Raji (cell line): Measurements from ENCODE around the gene CCDC120.

Experiments
- POLR2A ChIP-seq: IDR thresholded peaks from 2 replicates; pipeline ENCODE4 v1.6.1; 2011; ENCODE audit warnings: low read depth, low read length, control low read depth; ENCODE audit not compliant: insufficient read depth

The CCDC120 gene, protein sequence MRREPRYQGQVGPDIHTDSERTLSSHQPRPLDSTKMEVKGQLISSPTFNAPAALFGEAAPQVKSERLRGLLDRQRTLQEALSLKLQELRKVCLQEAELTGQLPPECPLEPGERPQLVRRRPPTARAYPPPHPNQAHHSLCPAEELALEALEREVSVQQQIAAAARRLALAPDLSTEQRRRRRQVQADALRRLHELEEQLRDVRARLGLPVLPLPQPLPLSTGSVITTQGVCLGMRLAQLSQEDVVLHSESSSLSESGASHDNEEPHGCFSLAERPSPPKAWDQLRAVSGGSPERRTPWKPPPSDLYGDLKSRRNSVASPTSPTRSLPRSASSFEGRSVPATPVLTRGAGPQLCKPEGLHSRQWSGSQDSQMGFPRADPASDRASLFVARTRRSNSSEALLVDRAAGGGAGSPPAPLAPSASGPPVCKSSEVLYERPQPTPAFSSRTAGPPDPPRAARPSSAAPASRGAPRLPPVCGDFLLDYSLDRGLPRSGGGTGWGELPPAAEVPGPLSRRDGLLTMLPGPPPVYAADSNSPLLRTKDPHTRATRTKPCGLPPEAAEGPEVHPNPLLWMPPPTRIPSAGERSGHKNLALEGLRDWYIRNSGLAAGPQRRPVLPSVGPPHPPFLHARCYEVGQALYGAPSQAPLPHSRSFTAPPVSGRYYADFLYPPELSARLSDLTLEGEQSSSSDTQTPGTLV

DNA sequence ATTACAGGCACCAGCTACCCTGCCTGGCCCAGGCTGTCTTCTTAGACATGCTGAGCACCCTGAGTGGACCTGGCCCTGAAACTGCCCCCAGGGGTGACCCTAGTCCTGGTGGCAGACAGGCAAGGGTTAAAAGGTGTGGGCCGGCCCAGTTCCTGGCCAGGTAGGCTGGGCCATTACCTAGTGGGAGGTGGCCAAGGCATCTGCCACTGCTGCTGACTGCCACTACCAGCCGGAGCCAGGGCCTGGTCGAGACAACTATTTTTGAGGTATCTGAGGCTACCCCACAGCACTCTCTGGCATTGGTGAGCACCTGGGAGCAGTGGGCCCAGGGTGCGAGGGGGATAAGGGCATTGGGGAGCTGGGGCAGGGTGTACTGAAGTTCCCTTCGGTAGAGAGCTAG is at the start of gene CCDC120:
TSS of gene CCDC120 (plus strand) at position 206 of the 400 bp plus-strand sequence. CDS start 3,043 bp downstream, outside the sequence.
- no peak for TF ChIP-seq POLR2A

DNA sequence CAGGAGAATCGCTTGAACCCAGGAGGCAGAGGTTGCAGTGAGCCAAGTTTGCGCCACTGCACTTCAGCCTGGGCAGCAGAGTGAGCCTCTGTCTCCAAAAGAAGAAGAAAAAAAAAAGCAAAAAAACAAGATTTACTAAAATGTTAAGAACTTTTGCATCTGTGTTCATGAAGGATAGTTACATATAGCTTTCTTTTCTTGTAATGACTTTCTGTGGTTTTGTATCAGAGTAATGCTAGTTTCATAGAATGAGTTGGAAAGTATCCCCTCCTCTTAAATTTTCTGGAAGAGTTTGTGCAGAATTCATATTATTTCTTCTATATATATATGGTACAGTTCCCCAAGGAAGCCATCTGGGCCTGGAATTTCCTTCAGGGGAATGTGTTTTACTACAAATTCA is 39.7 kb upstream of the CCDC120 start:
- no peak for TF ChIP-seq POLR2A

DNA sequence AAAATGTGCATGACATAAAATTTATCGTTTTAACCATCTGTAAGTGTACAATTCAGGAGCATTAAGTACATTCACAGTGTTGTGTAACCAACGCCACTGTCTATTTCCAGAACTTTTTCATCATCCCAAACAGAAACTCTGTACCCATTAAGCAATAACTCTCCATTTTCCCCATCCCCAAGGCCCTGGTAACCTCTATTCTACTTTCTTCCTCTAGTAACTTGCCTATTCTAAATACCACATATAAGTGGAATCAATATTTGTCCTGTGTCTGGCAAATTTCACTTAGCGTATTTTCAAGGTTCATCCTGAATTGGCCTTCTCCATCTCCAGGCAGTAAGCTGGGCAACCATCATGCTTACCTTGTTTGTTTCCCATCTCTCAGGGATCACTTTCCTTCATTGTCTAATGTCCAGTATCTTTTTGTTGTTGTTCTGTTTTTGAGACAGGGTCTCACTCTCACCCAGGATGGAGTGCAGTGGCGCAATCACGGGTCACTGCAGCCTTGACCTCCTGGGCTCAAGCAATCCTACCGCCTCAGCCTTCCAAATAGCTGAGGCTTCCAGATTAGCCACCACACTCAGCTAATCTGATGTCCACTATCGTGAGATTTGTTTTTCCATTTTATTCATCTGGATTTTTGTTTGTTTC is 39.1 kb upstream of the CCDC120 start:
- TF ChIP-seq POLR2A: no peak

DNA sequence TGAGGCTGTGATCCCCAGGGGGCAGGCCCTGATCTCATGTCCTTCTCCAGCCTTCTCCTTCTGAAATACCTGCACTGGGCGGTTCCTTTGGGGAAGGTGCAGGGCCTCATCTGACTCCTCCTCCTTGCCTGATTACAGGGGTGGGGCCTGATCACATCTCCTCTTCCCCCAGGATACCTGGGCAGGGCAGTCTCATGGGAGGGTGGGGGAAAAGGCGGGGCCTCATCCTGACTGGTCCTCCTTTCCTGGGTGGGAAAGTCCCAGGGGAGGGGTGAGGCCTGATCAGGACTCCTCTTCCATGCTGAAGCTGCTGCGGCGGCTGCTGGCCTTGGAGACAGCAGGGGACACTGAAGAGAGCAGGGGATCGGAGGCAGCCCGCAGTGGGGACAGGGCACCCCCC is 28.9 kb upstream of the CCDC120 start:
- TF ChIP-seq POLR2A: no peak

DNA sequence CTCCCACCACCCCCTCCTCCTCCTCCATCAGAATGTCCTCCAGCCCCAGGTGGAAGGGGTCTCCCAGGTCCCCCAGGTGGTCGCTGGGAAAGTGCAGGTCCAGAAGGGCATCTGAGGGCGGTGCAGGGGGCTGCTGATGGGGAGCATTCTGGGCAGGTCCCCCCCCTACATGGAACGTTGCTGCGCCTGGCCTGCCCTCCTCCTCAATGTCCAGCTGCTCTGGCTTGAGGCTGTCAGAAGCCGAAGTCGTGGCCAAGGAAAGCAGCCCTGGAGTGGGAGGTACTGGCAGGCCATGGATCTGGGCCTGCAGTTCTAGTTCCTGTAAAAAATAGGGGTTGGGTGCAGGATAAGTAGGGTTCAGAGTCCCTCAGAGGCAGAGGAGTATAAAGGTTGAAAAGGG is 28.5 kb upstream of the CCDC120 start:
- TF ChIP-seq POLR2A: no peak

DNA sequence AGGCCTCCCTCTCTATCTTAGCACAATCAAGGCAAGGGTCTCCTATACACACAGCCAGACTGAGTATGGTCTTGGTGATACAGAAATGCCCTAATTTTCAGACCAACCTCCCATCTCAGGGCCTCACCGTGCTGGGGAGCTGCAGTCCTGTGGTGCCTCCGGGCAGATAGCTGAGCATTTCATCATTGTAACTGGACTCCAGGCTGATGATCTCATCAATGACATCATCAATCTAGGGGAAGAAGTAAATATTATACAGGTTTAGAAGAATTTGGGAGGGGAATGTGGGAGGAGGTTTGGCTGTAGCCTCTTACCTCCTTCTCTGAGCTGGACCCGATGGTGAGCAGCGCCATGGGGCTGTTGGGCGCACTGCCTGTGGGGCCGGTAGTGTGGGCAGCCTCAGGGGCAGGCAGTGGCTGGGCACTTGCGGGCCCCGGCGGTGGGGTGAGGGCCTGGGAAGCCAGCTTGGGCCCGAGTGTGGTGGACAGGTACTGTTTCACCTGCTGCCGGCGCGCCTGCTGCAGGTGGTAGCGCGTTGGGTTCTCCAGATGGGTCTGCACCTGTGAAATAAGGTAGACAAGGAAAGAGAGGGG is 20.8 kb upstream of the CCDC120 start:
- no peak for TF ChIP-seq POLR2A

DNA sequence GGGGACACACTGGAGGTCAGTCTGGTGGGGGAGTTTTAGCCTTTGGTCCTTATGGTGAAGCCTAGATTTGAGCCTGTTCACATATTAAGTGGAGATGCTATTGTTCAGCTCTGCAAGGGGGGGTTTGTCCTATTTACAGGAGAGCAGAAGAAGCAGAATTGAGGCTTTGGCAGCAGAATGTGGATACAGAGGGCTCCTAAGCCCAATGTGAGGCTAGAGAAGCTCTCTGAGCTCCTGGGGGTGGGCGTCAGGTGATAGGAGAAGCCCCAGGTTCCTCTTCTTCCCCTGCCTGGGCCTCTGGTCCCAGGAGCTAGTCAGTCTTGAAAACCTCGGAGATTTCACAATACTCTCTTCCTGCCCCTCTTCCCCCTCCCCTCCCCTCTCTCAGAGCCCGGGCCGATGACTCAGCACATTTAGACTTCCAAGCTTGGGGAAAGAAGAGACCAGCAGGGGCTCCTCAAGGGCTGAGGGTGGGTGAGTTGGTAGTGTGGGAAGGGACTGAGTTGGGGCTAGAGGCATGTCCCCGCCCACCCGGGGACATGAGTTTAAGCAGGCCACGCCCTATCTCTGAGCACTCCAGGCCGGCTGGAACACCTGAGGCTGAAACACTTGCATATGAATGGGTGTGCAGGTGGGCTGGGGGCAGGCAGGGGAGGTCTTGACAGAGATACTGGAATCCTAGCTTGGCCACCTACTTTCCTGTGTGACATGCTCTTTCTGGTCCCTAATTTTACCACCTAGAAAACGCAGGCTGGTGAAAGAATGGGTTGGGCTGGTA is 19.0 kb upstream of the CCDC120 start:
- TF ChIP-seq POLR2A: no peak

DNA sequence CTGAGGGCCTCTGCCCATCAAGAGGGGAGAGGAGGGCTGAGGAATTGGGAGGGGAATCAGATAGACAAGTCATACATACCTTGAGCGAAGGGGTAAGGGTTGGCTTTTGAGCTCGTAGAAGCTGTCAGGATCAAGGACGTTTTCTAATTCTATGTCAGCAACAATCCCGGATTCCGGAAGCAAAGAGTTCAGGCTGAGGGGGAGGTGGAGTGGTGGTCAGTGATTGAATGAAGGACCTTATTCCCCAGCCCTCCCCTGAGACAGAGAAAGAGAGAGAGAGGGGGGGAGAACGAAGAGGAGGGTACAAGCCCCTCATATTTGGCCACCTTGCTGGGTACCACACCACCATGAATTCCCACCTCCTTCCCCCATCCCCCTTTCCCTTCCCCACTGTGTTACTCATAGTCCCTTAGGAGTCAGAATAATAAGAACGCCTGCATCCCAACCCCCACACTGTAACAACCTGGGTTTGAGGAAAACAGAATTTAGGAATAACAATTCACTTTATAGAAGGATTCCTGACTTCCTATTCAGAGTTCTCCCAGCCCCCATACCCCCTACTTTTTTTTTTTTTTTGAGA is 18.3 kb upstream of the CCDC120 start:
- TF ChIP-seq POLR2A: no peak

DNA sequence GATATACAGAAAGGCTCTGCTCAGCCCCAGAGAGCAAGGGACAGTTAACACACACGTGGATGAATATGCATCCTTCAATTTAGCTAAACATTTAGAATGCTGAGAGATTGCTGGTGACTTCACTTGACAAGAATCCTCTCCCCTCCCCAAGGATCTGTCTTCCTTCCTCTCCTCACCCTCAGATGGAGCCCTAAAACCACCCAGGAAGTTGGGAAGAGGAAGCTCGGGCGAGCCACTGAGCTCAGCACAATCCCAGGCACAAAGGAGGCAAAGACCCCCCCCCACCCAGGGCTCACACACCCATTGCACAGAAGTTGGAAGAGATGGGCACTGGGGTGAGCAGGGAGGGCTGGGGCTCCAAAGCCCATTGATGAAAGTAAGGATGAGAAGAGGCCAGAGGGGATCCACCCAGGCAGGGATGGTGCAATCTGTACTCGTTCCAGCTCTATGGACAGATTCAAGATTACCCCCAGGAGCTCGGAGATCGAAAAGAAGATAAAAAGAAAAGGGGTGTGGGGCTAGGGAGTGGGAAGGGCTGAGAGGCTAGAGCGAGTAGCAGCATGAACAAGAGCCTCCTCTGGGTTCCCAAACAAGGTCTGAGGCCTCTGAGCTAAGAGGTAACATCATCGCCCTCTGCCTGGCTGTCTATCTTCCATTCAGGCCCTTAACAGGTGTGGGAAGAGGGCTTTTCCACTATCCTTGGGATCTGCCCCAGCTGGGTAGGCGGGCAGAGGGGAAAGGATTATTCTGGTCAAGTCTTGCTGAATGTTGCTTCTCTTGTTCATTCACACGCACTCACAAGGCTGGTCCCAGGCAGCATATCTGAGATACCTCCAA is 16.8 kb upstream of the CCDC120 start:
- TF ChIP-seq POLR2A: no peak

DNA sequence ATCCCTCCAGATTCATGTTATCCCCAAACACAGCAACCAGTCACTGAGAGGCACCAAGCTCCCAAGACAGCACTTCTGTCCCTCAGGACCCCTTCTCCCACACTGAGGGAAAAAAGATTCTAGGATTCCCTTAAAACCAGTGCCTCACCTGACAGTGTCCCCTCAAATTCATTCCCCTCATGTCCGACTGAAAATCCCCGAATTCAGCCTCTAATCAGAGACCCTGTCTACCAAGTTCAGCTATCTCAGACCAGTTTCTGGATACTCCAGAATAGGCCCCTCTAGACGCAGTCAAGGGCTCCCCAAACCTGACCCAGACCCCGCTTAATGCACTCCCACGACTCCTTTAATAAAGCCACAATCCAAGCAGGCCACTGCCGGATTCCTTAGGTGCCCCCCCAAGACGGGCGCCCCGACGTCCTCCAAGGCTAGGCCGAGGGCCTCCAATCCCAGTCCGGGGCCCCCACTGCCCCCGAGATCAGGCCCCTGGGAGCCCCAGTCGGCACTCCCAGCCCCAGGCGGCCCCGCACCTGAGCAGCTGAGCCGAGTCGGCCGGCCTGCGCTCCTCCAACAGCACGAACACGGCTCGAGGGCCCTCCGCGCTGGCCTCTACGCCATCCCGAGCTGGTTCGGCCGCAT is 16.1 kb upstream of the CCDC120 start:
- TF ChIP-seq POLR2A: no peak

DNA sequence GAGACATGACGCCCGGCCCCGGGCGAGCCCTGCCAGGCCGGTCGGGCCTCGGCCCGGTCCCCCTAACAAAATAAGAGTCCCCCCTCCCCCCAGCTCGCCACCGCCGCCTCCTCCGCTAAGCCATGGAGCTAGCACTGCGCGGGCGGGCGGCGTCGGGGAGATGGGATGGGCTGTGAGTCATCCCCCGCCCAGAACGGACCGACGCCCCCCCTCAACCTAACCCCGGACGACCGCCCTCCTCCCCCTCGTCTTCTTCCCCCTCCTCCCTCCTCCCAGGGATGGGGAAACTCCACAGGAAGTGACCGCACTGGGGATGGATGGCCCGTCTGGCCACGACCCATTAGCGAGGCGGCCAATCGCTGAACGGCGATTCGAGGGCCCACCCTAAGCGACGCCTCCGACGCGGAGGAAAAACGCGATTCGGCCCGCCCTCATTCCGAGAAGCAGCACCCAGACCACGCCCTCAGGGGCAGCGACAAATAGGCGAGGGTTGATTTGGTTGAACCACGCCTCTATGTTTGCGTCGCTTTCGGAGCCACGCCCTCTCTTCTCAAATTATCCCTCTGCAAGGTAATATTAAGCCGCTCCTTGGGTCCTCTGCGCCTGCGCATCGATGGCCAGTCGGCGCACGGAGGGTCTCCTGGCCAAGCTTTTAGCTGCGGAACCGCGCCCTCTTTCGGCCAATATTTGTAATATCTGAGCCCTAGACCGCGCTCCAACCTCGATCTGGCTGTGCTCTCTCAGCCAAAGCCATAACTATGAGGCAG is 15.4 kb upstream of the CCDC120 start, which contains the start of gene TFE3:
TSS of gene TFE3 (minus strand) at position 138 of the 767 bp plus-strand sequence. CDS start at position 7, 131 bp downstream.
- peak; percentile 20 for TF ChIP-seq POLR2A

DNA sequence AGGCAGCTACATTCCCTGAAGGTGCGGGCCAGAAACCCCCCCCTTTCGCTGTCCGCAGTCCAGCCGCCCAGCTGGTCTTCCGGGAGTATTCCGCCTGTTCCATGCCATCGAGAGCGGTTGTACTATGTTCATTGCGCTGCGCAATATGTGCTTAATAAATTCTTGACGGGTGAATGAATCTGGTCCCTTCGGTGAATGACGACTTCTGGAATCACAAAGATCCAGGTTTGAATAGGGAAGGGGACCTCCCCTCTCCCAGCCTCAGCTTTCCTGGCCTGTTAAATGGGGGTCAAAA is 14.9 kb upstream of the CCDC120 start:
- TF ChIP-seq POLR2A: no peak
